ENCODE data around the gene KRT74.

- TF ChIP-seq RFX5 (IDR thresholded peaks at IDR 0.05) (no peak), EP300 (IDR thresholded peaks at IDR 0.05) (no peak), CTCF (IDR thresholded peaks at IDR 0.05) (no peak), ZNF302 (CRISPR knock-in tag; IDR thresholded peaks at IDR 0.05) (no peak), HEYL (CRISPR knock-in tag; IDR thresholded peaks at IDR 0.05) (no peak), RCOR1 (IDR thresholded peaks at IDR 0.05; ENCODE audit: low read depth, low read length) (no peak), REST (IDR thresholded peaks at IDR 0.05) (no peak)
Observed at GRCh38 chr12:52558781-52559445, 14.7 kb downstream of the KRT74 start.

Data from A549 (cell line).